Endothelial cell of umbilical vein (primary cell): Measurements from ENCODE around the gene CNST. TPM values are rescaled to one million over a fixed set of nuclear protein-coding genes. Genes with fewer than 3 reads are reported as not detected.

ENCODE experiments used
- BruUV-seq: library from RNA; stranded (reverse); fragments of 400-500 nt; replicated peaks from 2 replicates; lab custom pipeline; 2021; lab: Mats Ljungman, UMichigan
- CTCF ChIA-PET: fragments of 300-600, 350-600 bp; sonication (Branson Sonifier 250); formaldehyde crosslinking; loops from one replicate; lab custom pipeline; 2021; ENCODE audit warnings: antibody characterized with exemption, inconsistent platforms; lab: Charles Lee
- POLR2A ChIA-PET: fragments of 300-600, 350-600 bp; sonication (Branson Sonifier 250); formaldehyde crosslinking; loops from one replicate; lab custom pipeline; 2021; ENCODE audit warnings: antibody characterized with exemption, inconsistent platforms; lab: Charles Lee
- DNase-seq: peaks from one replicate; pipeline ENCODE4 v3.0.0-alpha.2; 2011; ENCODE audit warnings: low read depth, low spot score
- FAIRE-seq: peaks from 2 replicates; lab custom pipeline; 2011; peaks lifted over from hg19 to GRCh38; lab: Jason Lieb, UNC
- H2AFZ ChIP-seq: 2 replicates; pipeline ENCODE4 v1.6.0; 2012; ENCODE audit warnings: low read depth, low read length, control low read depth, inconsistent platforms
- H3K27ac ChIP-seq: 2 replicates; pipeline ENCODE4 v1.5.1; 2011; ENCODE audit warnings: low read depth, mild to moderate bottlenecking, control low read depth, low read length, moderate library complexity; ENCODE audit not compliant: insufficient read depth
- H3K27me3 ChIP-seq, 2 experiments: 2 replicates each; pipeline versions ENCODE4 v1.6.0 to v1.6.1; 2011; ENCODE audit warnings: low read length in 2 of 2, mixed read lengths in 1 of 2; ENCODE audit not compliant: control insufficient read depth in 2 of 2, insufficient read depth in 2 of 2
- H3K36me3 ChIP-seq, 2 experiments: 2 replicates in 1 of 2; 3 replicates in 1 of 2; pipeline ENCODE4 v1.5.1; 2011; ENCODE audit warnings: low read length in 2 of 2, mild to moderate bottlenecking in 1 of 2, moderate library complexity in 1 of 2; ENCODE audit not compliant: control insufficient read depth in 2 of 2, insufficient read depth in 2 of 2; ENCODE audit errors: extremely low read depth in 1 of 2
- H3K4me1 ChIP-seq: 3 replicates; pipeline ENCODE4 v1.5.1; 2011; ENCODE audit warnings: mild to moderate bottlenecking, low read length; ENCODE audit not compliant: control insufficient read depth, insufficient read depth; ENCODE audit errors: extremely low read depth
- H3K4me2 ChIP-seq: 2 replicates; pipeline ENCODE4 v1.6.1; 2011; ENCODE audit warnings: low read length, control low read depth, mixed read lengths; ENCODE audit not compliant: insufficient read depth
- H3K4me3 ChIP-seq, 3 experiments: fragments of 200-600 bp in 1 of 3; sonication (generic), shearing (Covaris generic) in 1 of 3; replicated peaks in 1 of 3; 2 replicates each; pipeline ENCODE4 v1.5.1; 2011 to 2016; ENCODE audit warnings: control low read depth in 3 of 3, low read length in 3 of 3, mild to moderate bottlenecking in 2 of 3, inconsistent platforms in 1 of 3, low read depth in 1 of 3, moderate library complexity in 1 of 3; ENCODE audit not compliant: insufficient read depth in 1 of 3
- H3K79me2 ChIP-seq: 2 replicates; pipeline ENCODE4 v1.6.0; 2012; ENCODE audit warnings: low read length, inconsistent platforms; ENCODE audit not compliant: control insufficient read depth, insufficient read depth
- H3K9ac ChIP-seq: replicated peaks from 2 replicates; pipeline ENCODE3; 2011; ENCODE audit warnings: low read length, control low read depth; ENCODE audit not compliant: insufficient read depth; ENCODE audit errors: extremely low read depth
- H3K9me1 ChIP-seq: replicated peaks from 3 replicates; pipeline ENCODE4 v1.6.0; 2011; ENCODE audit warnings: mild to moderate bottlenecking, low read length; ENCODE audit not compliant: control insufficient read depth, insufficient read depth; ENCODE audit errors: extremely low read depth
- H3K9me3 ChIP-seq: replicated peaks from 2 replicates; pipeline ENCODE4 v1.5.1; 2012; ENCODE audit warnings: low read length, inconsistent platforms; ENCODE audit not compliant: control insufficient read depth, insufficient read depth
- H4K20me1 ChIP-seq: replicated peaks from 2 replicates; pipeline ENCODE3; 2011; ENCODE audit warnings: mild to moderate bottlenecking, low read length; ENCODE audit not compliant: control insufficient read depth, insufficient read depth; ENCODE audit errors: extremely low read depth
- FOS ChIP-seq: IDR thresholded peaks from 2 replicates; pipeline ENCODE4 v1.6.1; 2011; ENCODE audit warnings: mild to moderate bottlenecking, low read length, moderate library complexity, borderline replicate concordance; ENCODE audit not compliant: insufficient read depth
- GATA2 ChIP-seq: IDR thresholded peaks from 2 replicates; pipeline ENCODE4 v1.7.0; 2011; ENCODE audit warnings: low read depth, mild to moderate bottlenecking, moderate library complexity, mixed read lengths, low read length; ENCODE audit not compliant: insufficient read length, insufficient read depth
- JUN ChIP-seq: IDR thresholded peaks from 2 replicates; pipeline ENCODE4 v1.6.1; 2011; ENCODE audit warnings: borderline replicate concordance, low read depth; ENCODE audit not compliant: insufficient read length, insufficient read depth
- MYC ChIP-seq: IDR thresholded peaks from one replicate; pipeline ENCODE4 v1.6.1; 2011; ENCODE audit warnings: mild to moderate bottlenecking, low read depth, low read length
- POLR2A ChIP-seq: IDR thresholded peaks from 2 replicates; pipeline ENCODE4 v1.6.1; 2012; ENCODE audit warnings: low read depth, mild to moderate bottlenecking, control low read depth, low read length
- POLR2AphosphoS5 ChIP-seq: IDR thresholded peaks from 2 replicates; pipeline ENCODE4 v1.6.1; 2012; ENCODE audit warnings: low read depth, mild to moderate bottlenecking, control low read depth, low read length, moderate library complexity; ENCODE audit not compliant: insufficient read depth
- dilution Hi-C: fragments of 300-500 bp; cut with MboI; formaldehyde crosslinking; loops from one replicate; pipeline ENCODE4 v1.15.0; 2019; ENCODE audit warnings: low sequenced_read_pairs; ENCODE audit not compliant: extremely low pct_ligation_motif_present
- intact Hi-C: fragments of 100-400 bp; cut with micrococcal nuclease; formaldehyde crosslinking; loops from one replicate; pipeline ENCODE4 v1.10.0; 2022
- polyA plus RNA-seq, 4 experiments: library from polyadenylated mRNA; depleted of rRNA in 3 of 4; stranded (reverse) in 3 of 4; unstranded in 1 of 4; fragments of >200 nt; gene quantifications; 2 replicates each; pipeline versions ENCODE4 v1.2.1 to v1.2.3, GENCODE V29; 2011 to 2012; ENCODE audit warnings: missing spikeins in 1 of 4
- total RNA-seq: library from RNA; stranded (reverse); gene quantifications from 2 replicates; pipeline ENCODE4 v1.2.3, GENCODE V29; 2021
- TF ChIP-seq, protein P1 (sequence below), 2 donors: IDR thresholded peaks; 1 replicate in 1 of 2; 2 replicates in 1 of 2; pipeline ENCODE4 v1.5.1; 2011; ENCODE audit warnings: low read length in 2 of 2, mild to moderate bottlenecking in 2 of 2, moderate library complexity in 2 of 2, control low read depth in 1 of 2, inconsistent platforms in 1 of 2, low read depth in 1 of 2; ENCODE audit not compliant: insufficient read depth in 1 of 2; ENCODE audit errors: extremely low read depth in 1 of 2
- TF ChIP-seq, protein P2 (sequence below): IDR thresholded peaks from 2 replicates; pipeline ENCODE4 v1.6.1; 2011; ENCODE audit not compliant: insufficient read depth, insufficient read length

Gene CNST
- total and polyA plus RNA-seq, 2 donors (not counting 3 experiments of a cell fraction or from before 2014, with no cell fraction given): 6.3 to 18.1 TPM

GRCh38 chr1:246519514-246519913 is 46.7 kb upstream of the CNST start:
- no peak for FAIRE-seq
- H3K4me2 ChIP-seq: no peak overlapping the region

More at GRCh38 chr1:246519514-246519913, 46.7 kb upstream of the CNST start:
- no peak overlapping the region for H3K4me3 ChIP-seq
- no peak overlapping the region for H3K9ac ChIP-seq
- H3K9me3 ChIP-seq: peaks cover 4% of the 10 kb centered on the region
- no peak overlapping the region for H3K27ac ChIP-seq
- BruUV-seq: no TSS peak
- no peaks in the 10 kb centered on the region for H3K9me1 ChIP-seq
- TF ChIP-seq MYC (no peak), POLR2A (no peak), FOS (no peak), GATA2 (no peak), JUN (no peak), POLR2AphosphoS5 (no peak)
- TF ChIP-seq, protein P1, sequence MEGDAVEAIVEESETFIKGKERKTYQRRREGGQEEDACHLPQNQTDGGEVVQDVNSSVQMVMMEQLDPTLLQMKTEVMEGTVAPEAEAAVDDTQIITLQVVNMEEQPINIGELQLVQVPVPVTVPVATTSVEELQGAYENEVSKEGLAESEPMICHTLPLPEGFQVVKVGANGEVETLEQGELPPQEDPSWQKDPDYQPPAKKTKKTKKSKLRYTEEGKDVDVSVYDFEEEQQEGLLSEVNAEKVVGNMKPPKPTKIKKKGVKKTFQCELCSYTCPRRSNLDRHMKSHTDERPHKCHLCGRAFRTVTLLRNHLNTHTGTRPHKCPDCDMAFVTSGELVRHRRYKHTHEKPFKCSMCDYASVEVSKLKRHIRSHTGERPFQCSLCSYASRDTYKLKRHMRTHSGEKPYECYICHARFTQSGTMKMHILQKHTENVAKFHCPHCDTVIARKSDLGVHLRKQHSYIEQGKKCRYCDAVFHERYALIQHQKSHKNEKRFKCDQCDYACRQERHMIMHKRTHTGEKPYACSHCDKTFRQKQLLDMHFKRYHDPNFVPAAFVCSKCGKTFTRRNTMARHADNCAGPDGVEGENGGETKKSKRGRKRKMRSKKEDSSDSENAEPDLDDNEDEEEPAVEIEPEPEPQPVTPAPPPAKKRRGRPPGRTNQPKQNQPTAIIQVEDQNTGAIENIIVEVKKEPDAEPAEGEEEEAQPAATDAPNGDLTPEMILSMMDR (IDR thresholded peaks at IDR 0.05; ENCODE audit: extremely low read depth in 1 of 2, insufficient read depth in 1 of 2, low read depth in 1 of 2, low read length in 2 of 2): no peak
- TF ChIP-seq, protein P2, sequence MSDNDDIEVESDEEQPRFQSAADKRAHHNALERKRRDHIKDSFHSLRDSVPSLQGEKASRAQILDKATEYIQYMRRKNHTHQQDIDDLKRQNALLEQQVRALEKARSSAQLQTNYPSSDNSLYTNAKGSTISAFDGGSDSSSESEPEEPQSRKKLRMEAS: no peak
- no peaks in the 10 kb centered on the region for H3K4me1 ChIP-seq
- no peaks in the 10 kb centered on the region for H3K27me3 ChIP-seq
- intact Hi-C loops (no loop called here), dilution Hi-C loops (no loop called here)
- ChIA-PET POLR2A (no interaction called here), CTCF (no interaction called here)
- no peaks in the 10 kb centered on the region for H3K79me2 ChIP-seq
- H2AFZ ChIP-seq: no peak overlapping the region
- H4K20me1 ChIP-seq: no peaks in the 10 kb centered on the region
- H3K36me3 ChIP-seq: no peaks in the 10 kb centered on the region
- DNase-seq: no peak
